NCI-H2196 treated with DMSO at 0.1 percent for 48 hours (cell line): ENCODE data around the gene SOHLH2.

ENCODE experiments used
- DNase-seq: peaks from one replicate; lab custom pipeline; 2025; ENCODE audit not compliant: unreplicated experiment; lab: John Stamatoyannopoulos, UW

SOHLH2 gene

DNA sequence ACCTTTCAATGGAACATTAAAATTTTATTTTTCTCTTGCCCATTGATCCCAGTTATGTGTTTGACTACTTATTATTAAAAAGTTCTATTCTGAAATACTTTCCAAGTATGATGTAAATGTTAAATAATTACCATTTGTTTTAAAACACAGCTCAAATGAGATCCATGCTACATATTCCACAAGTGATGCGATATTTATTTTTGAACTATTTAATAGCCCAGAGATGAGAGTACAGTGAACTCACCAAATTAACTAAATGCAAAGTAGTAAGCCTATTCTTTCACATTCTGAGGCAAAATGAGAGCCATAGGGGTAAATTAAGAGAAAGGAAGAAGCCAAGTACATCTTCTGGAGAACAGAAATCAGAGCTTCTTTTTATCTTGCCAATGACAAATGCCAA is 82.0 kb downstream of the SOHLH2 start:
- no peak for DNase-seq

- DNase-seq = peak; percentile 3
Measured at GRCh38 chr13:36131931-36132297, 82.4 kb downstream of the SOHLH2 start.

- peak; percentile 4 for DNase-seq
Measured at GRCh38 chr13:36131222-36131930, 83.0 kb downstream of the SOHLH2 start, which contains the start of gene DCLK1. DCLK1 (minus strand) TSS chr13:36131382.

GRCh38 chr13:36130552-36131221 is 83.7 kb downstream of the SOHLH2 start:
- DNase-seq = no peak

DNA sequence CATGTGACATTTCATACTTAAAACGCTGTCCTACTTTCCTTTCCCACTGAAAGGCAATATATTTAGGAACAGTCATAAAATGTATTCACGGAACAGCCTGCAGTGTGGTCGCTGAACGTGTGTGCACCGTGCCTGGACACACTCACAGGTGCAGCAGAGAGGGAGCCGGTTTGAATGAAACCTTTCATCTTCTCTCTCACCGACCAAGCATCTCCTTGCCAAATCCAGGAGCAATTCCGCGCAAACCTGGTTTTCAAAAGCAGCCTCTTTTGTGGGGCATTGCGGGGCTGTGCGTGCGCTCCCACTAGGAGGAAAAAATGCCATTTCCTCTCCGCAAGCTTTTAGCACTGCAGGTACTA is 84.2 kb downstream of the SOHLH2 start:
- no peak for DNase-seq

- DNase-seq = no peak
Measured at GRCh38 chr13:36129539-36129938, 84.8 kb downstream of the SOHLH2 start.

DNA sequence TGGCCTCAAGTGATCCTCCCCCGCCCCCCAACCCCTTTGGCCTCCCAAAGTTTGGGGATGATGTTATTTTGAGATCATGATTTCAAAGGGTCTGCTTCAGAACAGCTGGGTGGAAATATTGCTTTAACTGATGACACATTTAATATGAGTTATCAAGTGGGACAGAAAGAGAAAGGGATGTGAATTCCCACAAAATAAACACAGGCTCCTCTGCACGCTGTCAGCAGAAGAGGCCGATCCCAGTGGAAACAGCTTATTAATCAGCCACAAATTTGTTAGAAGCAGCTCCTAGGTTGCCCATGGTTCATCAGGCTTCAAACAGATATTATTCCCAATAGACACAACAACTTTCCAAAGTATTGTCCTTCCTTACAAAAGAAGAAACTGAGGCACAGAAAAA is 87.9 kb downstream of the SOHLH2 start:
- DNase-seq = no peak

DNA sequence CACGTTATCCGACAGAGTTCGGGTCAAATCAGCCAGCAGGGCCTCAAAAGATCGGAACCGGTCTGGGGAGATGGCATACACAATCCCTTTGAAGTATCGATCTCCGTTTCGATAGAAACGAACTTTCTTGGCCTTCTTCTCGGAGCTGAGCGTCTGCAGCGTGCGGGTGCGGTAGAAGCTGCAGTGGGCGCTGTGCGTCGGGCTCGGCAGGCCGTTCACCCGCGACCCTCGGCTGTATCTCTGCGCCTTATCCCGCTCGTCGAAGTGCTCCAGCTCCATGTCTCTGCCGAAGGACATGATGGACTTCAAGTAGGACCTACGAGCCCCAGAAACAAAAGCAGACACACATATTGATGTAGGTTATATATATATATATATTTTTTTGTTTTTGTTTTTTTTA is 88.5 kb downstream of the SOHLH2 start:
- no peak for DNase-seq

DNA sequence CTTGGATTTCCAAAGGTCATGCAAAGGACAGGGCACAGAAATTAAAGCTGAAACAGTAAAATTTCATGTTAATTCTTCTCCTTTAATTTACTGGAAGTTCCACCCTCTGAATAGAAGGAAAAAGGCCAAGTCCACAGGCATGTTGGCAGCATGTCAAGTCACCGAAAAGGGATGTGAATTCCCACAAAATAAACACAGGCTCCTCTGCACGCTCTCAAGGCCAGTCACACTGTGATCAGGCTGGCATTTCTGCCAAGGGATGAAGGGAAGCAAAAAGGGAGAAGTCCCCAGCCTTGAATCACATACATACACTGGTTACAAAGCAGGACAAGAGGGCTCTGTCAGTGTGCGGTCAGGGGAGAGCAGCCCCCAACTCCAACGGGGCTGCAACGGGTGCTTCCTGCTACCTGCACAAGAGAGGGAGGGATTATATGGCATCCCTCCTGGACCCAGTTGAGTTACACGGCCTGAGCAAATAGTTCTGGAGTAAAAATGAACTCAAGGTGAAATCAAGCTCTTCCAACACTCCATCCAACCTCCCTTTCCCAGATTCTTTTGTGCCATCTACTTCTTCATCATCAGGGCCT is 90.0 kb downstream of the SOHLH2 start:
- DNase-seq = no peak
